Eye (tissue), 1 donor: ENCODE measurements around the gene ATP6V0C.
A peak's percentile ranks its signal among the peaks of the same experiment; 100 is the strongest.
"Not testable (repeated sequence)": the region's sequence is repeated elsewhere in the genome, so short reads cannot be mapped to it uniquely, and the experiment has no call there.

Experiments used
- DNase-seq: peaks from one replicate; pipeline ENCODE4 v3.0.0-alpha.2; 2015

ATP6V0C gene

GRCh38 chr16:2529961-2530628, 16.3 kb downstream of the ATP6V0C start:
- DNase-seq = no peak

- no peak for DNase-seq
Observed at GRCh38 chr16:2530629-2531318, 17.0 kb downstream of the ATP6V0C start.

GRCh38 chr16:2531371-2531695, 17.6 kb downstream of the ATP6V0C start, which contains the start of gene CEMP1:
CEMP1 (minus strand) TSS chr16:2531408; CDS start chr16:2531073, 335 bp downstream.
- DNase-seq = no peak

- DNase-seq = peak; percentile 98
Observed at GRCh38 chr16:2531696-2532493, 18.1 kb downstream of the ATP6V0C start.

- peak; percentile 83 for DNase-seq
Observed at GRCh38 chr16:2532494-2533141, 18.9 kb downstream of the ATP6V0C start.

GRCh38 chr16:2533142-2533755, 19.5 kb downstream of the ATP6V0C start:
- DNase-seq = not testable (repeated sequence)

- no peak for DNase-seq
Observed at GRCh38 chr16:2533912-2534311, 20.2 kb downstream of the ATP6V0C start.

- not testable (repeated sequence) for DNase-seq
Observed at GRCh38 chr16:2534335-2534734, 20.6 kb downstream of the ATP6V0C start.

GRCh38 chr16:2535625-2536013, 21.9 kb downstream of the ATP6V0C start:
- no peak for DNase-seq

GRCh38 chr16:2537451-2538379, 24.0 kb downstream of the ATP6V0C start, which contains the start of gene PDPK1:
PDPK1 (plus strand) TSS chr16:2538021; CDS start chr16:2538113, 92 bp downstream.
- DNase-seq = peak; percentile 97

- not testable (repeated sequence) for DNase-seq
Observed at GRCh38 chr16:2539192-2539844, 25.6 kb downstream of the ATP6V0C start.

GRCh38 chr16:2539845-2540458, 26.2 kb downstream of the ATP6V0C start:
- not testable (repeated sequence) for DNase-seq

GRCh38 chr16:2540912-2541311, 27.2 kb downstream of the ATP6V0C start:
- not testable (repeated sequence) for DNase-seq

GRCh38 chr16:2541409-2541808, 27.7 kb downstream of the ATP6V0C start:
- not testable (repeated sequence) for DNase-seq

- not testable (repeated sequence) for DNase-seq
Observed at GRCh38 chr16:2543771-2544170, 30.0 kb downstream of the ATP6V0C start.

- DNase-seq = not testable (repeated sequence)
Observed at GRCh38 chr16:2550283-2550878, 36.6 kb downstream of the ATP6V0C start.

- not testable (repeated sequence) for DNase-seq
Observed at GRCh38 chr16:2551420-2551889, 37.7 kb downstream of the ATP6V0C start.

GRCh38 chr16:2554709-2555425, 41.1 kb downstream of the ATP6V0C start:
- not testable (repeated sequence) for DNase-seq

- DNase-seq = not testable (repeated sequence)
Observed at GRCh38 chr16:2557150-2557549, 43.4 kb downstream of the ATP6V0C start.
